ENCODE results near the gene SGMS1. TPM values are rescaled to one million over a fixed set of nuclear protein-coding genes. Genes with fewer than 3 reads are reported as not detected.
A peak's percentile ranks its signal among the peaks of the same experiment; 100 is the strongest.
"Not testable (repeated sequence)": the region's sequence is repeated elsewhere in the genome, so short reads cannot be mapped to it uniquely, and the experiment has no call there.

Gene SGMS1
- total RNA-seq, 1 donor from 2014 or later = 9.2 TPM

DNA sequence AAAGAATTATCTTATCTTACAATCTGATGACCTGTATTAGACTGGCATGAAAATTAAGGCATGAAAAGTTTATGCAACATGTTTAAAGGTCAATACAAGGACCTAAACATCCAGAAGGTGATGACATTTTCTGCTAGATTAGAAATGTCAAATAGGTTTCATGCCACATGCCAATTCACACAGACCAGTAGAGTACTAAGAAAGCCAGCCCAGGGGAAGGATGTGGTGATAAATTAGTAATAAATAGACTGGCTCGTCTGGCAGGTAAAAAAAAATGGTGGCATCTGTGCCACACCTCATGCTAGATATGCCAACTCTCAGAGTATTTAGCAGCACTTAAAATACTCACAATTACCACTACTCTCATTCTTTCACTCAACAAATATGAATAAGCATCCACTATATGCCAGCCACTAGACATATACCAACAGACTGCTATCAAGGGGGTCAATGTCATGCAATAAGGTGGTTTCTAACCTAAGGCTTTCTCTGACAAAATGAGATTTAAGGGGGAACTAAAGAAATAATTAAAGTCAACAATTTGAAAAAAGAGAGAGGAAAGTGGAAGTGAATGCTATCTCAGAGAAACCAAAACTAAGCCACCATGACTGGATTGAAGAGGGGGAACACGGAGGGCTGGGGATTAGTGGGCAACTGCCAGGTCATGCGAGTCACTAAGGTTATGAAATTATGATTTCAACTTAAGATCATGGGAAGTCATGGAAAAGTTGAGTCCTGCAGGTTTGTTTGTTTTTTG, 83.5 kb downstream of the SGMS1 start:
- peaks cover 7% of the 10 kb centered on the region for H3K4me1 ChIP-seq
- H3K4me2 ChIP-seq = no peak overlapping the region
- H3K27ac ChIP-seq = no peak overlapping the region
- H3K9me3 ChIP-seq (ENCODE audit: low read depth) = no peaks in the 10 kb centered on the region
- H3K36me3 ChIP-seq = no peaks in the 10 kb centered on the region
- no peaks in the 10 kb centered on the region for H3K36me3 Mint-ChIP-seq
- H3K79me2 ChIP-seq (ENCODE audit: low read depth) = no peaks in the 10 kb centered on the region
- TF ChIP-seq EZH2 (IDR thresholded peaks at IDR 0.05) (no peak), EZH2phosphoT487 (IDR thresholded peaks at IDR 0.05) (no peak)
- TF ChIP-seq, protein P1, sequence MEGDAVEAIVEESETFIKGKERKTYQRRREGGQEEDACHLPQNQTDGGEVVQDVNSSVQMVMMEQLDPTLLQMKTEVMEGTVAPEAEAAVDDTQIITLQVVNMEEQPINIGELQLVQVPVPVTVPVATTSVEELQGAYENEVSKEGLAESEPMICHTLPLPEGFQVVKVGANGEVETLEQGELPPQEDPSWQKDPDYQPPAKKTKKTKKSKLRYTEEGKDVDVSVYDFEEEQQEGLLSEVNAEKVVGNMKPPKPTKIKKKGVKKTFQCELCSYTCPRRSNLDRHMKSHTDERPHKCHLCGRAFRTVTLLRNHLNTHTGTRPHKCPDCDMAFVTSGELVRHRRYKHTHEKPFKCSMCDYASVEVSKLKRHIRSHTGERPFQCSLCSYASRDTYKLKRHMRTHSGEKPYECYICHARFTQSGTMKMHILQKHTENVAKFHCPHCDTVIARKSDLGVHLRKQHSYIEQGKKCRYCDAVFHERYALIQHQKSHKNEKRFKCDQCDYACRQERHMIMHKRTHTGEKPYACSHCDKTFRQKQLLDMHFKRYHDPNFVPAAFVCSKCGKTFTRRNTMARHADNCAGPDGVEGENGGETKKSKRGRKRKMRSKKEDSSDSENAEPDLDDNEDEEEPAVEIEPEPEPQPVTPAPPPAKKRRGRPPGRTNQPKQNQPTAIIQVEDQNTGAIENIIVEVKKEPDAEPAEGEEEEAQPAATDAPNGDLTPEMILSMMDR (IDR thresholded peaks at IDR 0.05) = no peak
- no peaks in the 10 kb centered on the region for H3K27me3 Mint-ChIP-seq (ENCODE audit: insufficient read depth, low read depth)
- H3K9ac ChIP-seq = no peak overlapping the region
- H3K4me3 Mint-ChIP-seq = no peak overlapping the region
- DNase-seq (ENCODE audit: low spot score) = no peak
- H3K9me3 Mint-ChIP-seq = no peaks in the 10 kb centered on the region
- peaks cover 11% of the 10 kb centered on the region for H3K4me1 Mint-ChIP-seq
- H3F3A ChIP-seq (ENCODE audit: low read depth) = no peaks in the 10 kb centered on the region
- no peak overlapping the region for H3K4me3 ChIP-seq
- no peak overlapping the region for H2AFZ ChIP-seq (replicated peaks)
- no peak overlapping the region for H3K27ac Mint-ChIP-seq
- H3K27me3 ChIP-seq = no peaks in the 10 kb centered on the region
- H4K20me1 ChIP-seq (ENCODE audit: low read depth) = no peaks in the 10 kb centered on the region

DNA sequence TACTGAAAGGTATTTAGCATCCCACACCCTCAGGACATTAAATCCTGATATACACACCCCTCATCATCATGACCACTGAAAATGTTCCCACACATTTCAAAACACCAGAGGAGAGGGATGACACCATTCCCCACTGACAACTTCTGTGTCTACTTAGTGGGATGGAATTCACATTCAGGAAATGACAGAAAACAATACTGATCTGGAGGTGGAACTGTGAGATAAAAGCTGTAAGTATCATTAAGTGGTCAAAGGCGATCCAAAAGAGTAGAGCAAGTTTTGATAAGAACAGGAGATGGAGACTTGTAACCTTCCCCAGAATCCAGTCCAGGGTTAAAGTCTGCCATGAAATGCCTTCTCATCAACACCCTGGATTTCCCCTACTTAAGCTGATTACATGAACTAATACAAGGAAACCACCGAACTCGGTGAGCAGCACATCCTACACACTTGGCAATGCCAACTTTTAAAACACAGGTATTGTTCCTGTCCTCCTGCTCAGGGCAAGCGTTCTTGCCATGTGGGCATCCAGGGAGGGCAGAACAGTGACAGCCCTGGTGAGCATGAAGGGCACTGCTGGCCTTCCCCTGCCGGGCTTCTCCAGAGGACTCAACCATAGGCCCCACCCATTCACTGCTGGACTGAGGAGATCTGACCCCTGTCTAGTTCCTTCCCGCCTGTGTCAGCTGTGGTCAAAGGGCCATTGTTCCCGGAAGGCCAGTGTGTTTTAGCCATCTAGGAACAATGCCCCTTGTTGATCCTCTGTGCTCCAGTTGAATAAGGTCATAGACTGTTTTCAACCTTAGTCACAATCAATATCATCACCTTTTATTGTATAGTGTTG, 85.0 kb downstream of the SGMS1 start:
- Histone ChIP-seq H2AFZ (replicated peaks) (no peak overlapping the region), H3K27me3 (no peaks in the 10 kb centered on the region), H3K4me1 (peaks cover 7% of the 10 kb centered on the region), H3K79me2 (ENCODE audit: low read depth) (no peaks in the 10 kb centered on the region), H3K4me2 (peak overlapping the region; percentile 16), H3K36me3 (no peaks in the 10 kb centered on the region), H3K27ac (no peak overlapping the region), H3F3A (ENCODE audit: low read depth) (no peaks in the 10 kb centered on the region), H3K4me3 (no peak overlapping the region), H3K9me3 (ENCODE audit: low read depth) (no peaks in the 10 kb centered on the region), H4K20me1 (ENCODE audit: low read depth) (no peaks in the 10 kb centered on the region), H3K9ac (no peak overlapping the region)
- Mint-ChIP-seq H3K4me1 (peaks cover 6% of the 10 kb centered on the region), H3K27ac (no peak overlapping the region), H3K27me3 (ENCODE audit: insufficient read depth, low read depth) (no peaks in the 10 kb centered on the region), H3K9me3 (no peaks in the 10 kb centered on the region), H3K4me3 (no peak overlapping the region), H3K36me3 (no peaks in the 10 kb centered on the region)
- TF ChIP-seq EZH2 (IDR thresholded peaks at IDR 0.05) (no peak), EZH2phosphoT487 (IDR thresholded peaks at IDR 0.05) (no peak)
- TF ChIP-seq, protein P1 (IDR thresholded peaks at IDR 0.05) = no peak
- DNase-seq (ENCODE audit: low spot score) = peak; percentile 55

DNA sequence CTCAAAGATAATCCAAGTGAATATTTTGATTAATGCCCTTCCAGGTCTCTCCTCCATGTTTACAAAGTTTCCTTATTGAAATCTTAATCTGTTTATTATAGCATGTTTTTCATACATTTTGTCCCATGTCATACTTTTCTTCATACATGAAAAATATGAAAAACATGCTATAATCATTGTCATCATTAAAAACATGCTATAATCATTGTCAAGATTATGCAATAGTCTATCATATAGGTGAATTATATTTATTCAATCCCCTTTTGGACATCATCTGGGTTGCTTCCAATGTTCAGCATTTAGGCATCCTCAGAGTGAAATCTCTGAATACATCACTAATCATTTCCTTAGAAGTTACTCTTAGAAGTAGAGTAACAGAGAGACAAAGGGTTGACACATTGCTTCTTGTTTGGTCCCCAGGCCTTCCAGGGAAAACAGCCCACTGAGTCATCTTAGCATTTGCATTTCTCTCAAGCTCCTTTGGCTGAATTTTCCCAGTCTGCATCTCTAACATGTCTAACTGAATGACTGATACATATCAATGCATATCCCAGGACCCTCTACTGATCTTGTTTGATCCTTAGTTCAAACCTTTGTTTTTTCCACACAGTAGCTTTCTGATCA, 87.0 kb downstream of the SGMS1 start:
- H3K36me3 ChIP-seq = no peaks in the 10 kb centered on the region
- no peaks in the 10 kb centered on the region for H3K79me2 ChIP-seq (ENCODE audit: low read depth)
- H3K27me3 ChIP-seq = no peaks in the 10 kb centered on the region
- no peaks in the 10 kb centered on the region for H3K9me3 ChIP-seq (ENCODE audit: low read depth)
- H3F3A ChIP-seq (ENCODE audit: low read depth) = no peaks in the 10 kb centered on the region
- no peak overlapping the region for H3K27ac Mint-ChIP-seq
- no peak overlapping the region for H3K4me2 ChIP-seq
- peaks cover 7% of the 10 kb centered on the region for H3K4me1 ChIP-seq
- TF ChIP-seq, protein P1 (IDR thresholded peaks at IDR 0.05) = no peak
- TF ChIP-seq EZH2 (IDR thresholded peaks at IDR 0.05) (no peak), EZH2phosphoT487 (IDR thresholded peaks at IDR 0.05) (no peak)
- no peaks in the 10 kb centered on the region for H3K36me3 Mint-ChIP-seq
- H2AFZ ChIP-seq (replicated peaks) = no peak overlapping the region
- H3K27ac ChIP-seq = no peak overlapping the region
- no peak overlapping the region for H3K4me3 ChIP-seq
- no peaks in the 10 kb centered on the region for H3K9me3 Mint-ChIP-seq
- H3K4me1 Mint-ChIP-seq = peaks cover 2% of the 10 kb centered on the region
- no peak overlapping the region for H3K9ac ChIP-seq
- H4K20me1 ChIP-seq (ENCODE audit: low read depth) = no peaks in the 10 kb centered on the region
- H3K27me3 Mint-ChIP-seq (ENCODE audit: insufficient read depth, low read depth) = no peaks in the 10 kb centered on the region
- no peak for DNase-seq (ENCODE audit: low spot score)
- H3K4me3 Mint-ChIP-seq = no peak overlapping the region

DNA sequence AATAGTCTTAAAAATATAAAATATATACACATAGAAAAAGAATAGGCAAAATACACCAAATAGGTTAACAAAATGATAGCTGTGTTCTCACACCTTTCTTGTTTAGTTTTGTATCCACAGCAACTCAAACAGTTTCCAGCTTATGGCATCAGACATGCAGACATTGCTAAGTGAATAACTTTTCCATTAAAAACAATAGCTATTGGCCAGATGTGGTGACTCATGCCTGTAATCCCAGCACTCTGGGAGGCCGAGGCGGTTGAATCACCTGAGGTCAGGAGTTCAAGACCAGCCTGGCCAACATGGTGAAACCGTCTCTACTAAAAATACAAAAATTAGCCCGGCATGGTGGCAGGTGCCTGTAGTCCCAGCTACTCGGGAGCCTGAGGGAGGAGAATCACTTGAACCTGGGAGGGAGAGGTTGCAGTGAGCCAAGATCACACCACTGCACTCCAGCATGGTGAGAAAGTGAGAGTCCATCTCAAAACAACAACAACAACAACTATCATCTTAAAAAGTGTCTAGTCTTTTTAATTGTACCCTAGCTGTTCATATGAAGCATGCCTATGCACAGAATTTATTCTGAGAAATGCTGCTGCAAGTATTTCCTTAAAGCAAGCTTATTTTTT, 88.9 kb downstream of the SGMS1 start:
- DNase-seq (ENCODE audit: low spot score); H3K4me2 ChIP-seq; H3K27me3 ChIP-seq; H3K27ac Mint-ChIP-seq; H3K9me3 ChIP-seq (ENCODE audit: low read depth); H3K4me3 Mint-ChIP-seq; H3K4me1 ChIP-seq; H3K9me3 Mint-ChIP-seq; H3K27ac ChIP-seq; H3K4me1 Mint-ChIP-seq; H4K20me1 ChIP-seq (ENCODE audit: low read depth); H3F3A ChIP-seq (ENCODE audit: low read depth); H3K36me3 Mint-ChIP-seq; H2AFZ ChIP-seq (replicated peaks); H3K27me3 Mint-ChIP-seq (ENCODE audit: insufficient read depth, low read depth); H3K9ac ChIP-seq; H3K79me2 ChIP-seq (ENCODE audit: low read depth); H3K36me3 ChIP-seq; H3K4me3 ChIP-seq: not testable (repeated sequence)

Measured in neural progenitor cell (in vitro differentiated cells).